GM23338 (cell line): Measurements from ENCODE around the gene SEZ6. TPM values are rescaled to one million over a fixed set of nuclear protein-coding genes. Genes with fewer than 3 reads are reported as not detected.

Source experiments
- ATAC-seq: fragments of 200-7000 bp; cut with Tn5 transposase; 3 replicates; pipeline ENCODE4 v1.9.1; 2020
- DNase-seq: peaks from one replicate; pipeline ENCODE4 v3.0.0-alpha.2; 2015; ENCODE audit warnings: low spot score
- H2AFZ ChIP-seq: fragments of 200-600 bp; sonication (generic); 2 replicates; pipeline ENCODE4 v1.8.0; 2016; ENCODE audit warnings: antibody characterized with exemption, mild to moderate bottlenecking, moderate library complexity
- H3F3A ChIP-seq: fragments of 200-600 bp; sonication (generic); replicated peaks from 2 replicates; pipeline ENCODE4 v1.8.0; 2017; ENCODE audit warnings: antibody characterized with exemption, mixed run types, low read depth
- H3K27ac ChIP-seq: fragments of 200-600 bp; sonication (generic); 2 replicates; pipeline ENCODE4 v1.6.1; 2016; ENCODE audit warnings: low read depth
- H3K27me3 ChIP-seq: fragments of 200-600 bp; sonication (generic); 2 replicates; pipeline ENCODE4 v1.8.0; 2016; ENCODE audit warnings: mild to moderate bottlenecking, mixed run types, moderate library complexity; ENCODE audit not compliant: insufficient read depth
- H3K36me3 ChIP-seq: fragments of 200-600 bp; sonication (generic); 2 replicates; pipeline ENCODE4 v1.8.0; 2016; ENCODE audit warnings: mild to moderate bottlenecking; ENCODE audit not compliant: insufficient read depth
- H3K4me1 ChIP-seq: fragments of 200-600 bp; sonication (generic); 2 replicates; pipeline ENCODE4 v1.8.0; 2016; ENCODE audit warnings: mild to moderate bottlenecking, moderate library complexity; ENCODE audit not compliant: insufficient read depth
- H3K4me2 ChIP-seq: fragments of 200-600 bp; sonication (generic); 2 replicates; pipeline ENCODE4 v1.7.1; 2017; ENCODE audit warnings: mixed run types
- H3K4me3 ChIP-seq: fragments of 200-600 bp; sonication (generic); 2 replicates; pipeline ENCODE4 v1.6.1; 2016; ENCODE audit warnings: mixed run types
- H3K79me2 ChIP-seq: fragments of 200-600 bp; sonication (generic); replicated peaks from 2 replicates; pipeline ENCODE4 v1.8.0; 2017; ENCODE audit warnings: mild to moderate bottlenecking; ENCODE audit not compliant: insufficient read depth
- H3K9me2 ChIP-seq: fragments of 200-600 bp; sonication (generic); 2 replicates; pipeline ENCODE4 v1.8.0; 2017; ENCODE audit not compliant: insufficient read depth
- H4K20me1 ChIP-seq: fragments of 200-600 bp; sonication (generic); replicated peaks from 2 replicates; pipeline ENCODE4 v1.8.0; 2017; ENCODE audit warnings: mild to moderate bottlenecking; ENCODE audit not compliant: insufficient read depth
- H3K27ac Mint-ChIP-seq: 2 replicates; pipeline ENCODE4 v1.8.0; 2020; ENCODE audit warnings: inconsistent platforms, mild to moderate bottlenecking, moderate library complexity, mixed read lengths
- H3K27me3 Mint-ChIP-seq: 3 replicates; pipeline ENCODE4 v1.8.0; 2022; ENCODE audit warnings: low read depth, mild to moderate bottlenecking, moderate library complexity, mixed read lengths, inconsistent platforms; ENCODE audit not compliant: insufficient read depth, poor library complexity
- H3K36me3 Mint-ChIP-seq: 3 replicates; pipeline ENCODE4 v1.8.0; 2021; ENCODE audit warnings: low read depth, mild to moderate bottlenecking, inconsistent platforms, moderate library complexity, mixed read lengths
- H3K4me1 Mint-ChIP-seq: 3 replicates; pipeline ENCODE4 v1.8.0; 2020; ENCODE audit warnings: mild to moderate bottlenecking, inconsistent platforms, mixed read lengths
- H3K4me3 Mint-ChIP-seq: 3 replicates; pipeline ENCODE4 v1.8.0; 2021; ENCODE audit warnings: moderate library complexity, mild to moderate bottlenecking, inconsistent platforms, mixed read lengths
- H3K9me3 Mint-ChIP-seq: 3 replicates; pipeline ENCODE4 v1.8.0; 2020; ENCODE audit warnings: moderate library complexity, mild to moderate bottlenecking, inconsistent platforms, mixed read lengths
- CREB1 ChIP-seq: fragments of 250-450 bp; sonication (Bioruptor Pico); IDR thresholded peaks from 2 replicates; pipeline ENCODE4 v1.5.0; 2020; ENCODE audit warnings: low read depth, mild to moderate bottlenecking, moderate library complexity
- EZH2phosphoT487 ChIP-seq: fragments of 200-600 bp; sonication (generic); IDR thresholded peaks from one replicate; pipeline ENCODE4 v1.8.1; 2018; ENCODE audit warnings: antibody characterized with exemption; ENCODE audit not compliant: unreplicated experiment
- JUNB ChIP-seq: IDR thresholded peaks from one replicate; pipeline ENCODE4 v1.6.1; 2016; ENCODE audit warnings: antibody characterized with exemption; ENCODE audit not compliant: unreplicated experiment
- NANOG ChIP-seq: IDR thresholded peaks from 2 replicates; pipeline ENCODE4 v1.6.1; 2016; ENCODE audit warnings: antibody characterized with exemption, borderline replicate concordance
- POLR2AphosphoS5 ChIP-seq: IDR thresholded peaks from 2 replicates; pipeline ENCODE4 v1.6.1; 2016; ENCODE audit warnings: antibody characterized with exemption, low read depth
- ZNF114 ChIP-seq: fragments of 250-450 bp; sonication (Bioruptor Pico); IDR thresholded peaks from 2 replicates; pipeline ENCODE4 v1.5.0; 2020; ENCODE audit warnings: mild to moderate bottlenecking, moderate library complexity
- polyA plus RNA-seq: library from polyadenylated mRNA; unstranded; fragments of >200 nt; fragmentation: Nextera tagmentation; extraction: Ambion mirVana; gene quantifications from 2 replicates; pipeline ENCODE4 v1.2.1, GENCODE V29; 2016
- total RNA-seq: library from RNA; depleted of rRNA; stranded (reverse); fragments of >200 nt; shearing (Covaris generic); gene quantifications from 2 replicates; pipeline ENCODE4 v1.2.3, GENCODE V29; 2014
- TF ChIP-seq, protein P1 (sequence below): IDR thresholded peaks from 2 replicates; pipeline ENCODE4 v1.6.1; 2016; ENCODE audit warnings: antibody characterized with exemption
- TF ChIP-seq, protein P2 (sequence below): IDR thresholded peaks from one replicate; pipeline ENCODE4 v1.6.1; 2018; ENCODE audit warnings: antibody characterized with exemption; ENCODE audit not compliant: unreplicated experiment
- TF ChIP-seq, protein P3 (sequence below): fragments of 250-450 bp; sonication (Bioruptor Pico); IDR thresholded peaks from 2 replicates; pipeline ENCODE4 v1.5.0; 2020; ENCODE audit warnings: mild to moderate bottlenecking, moderate library complexity

SEZ6 gene
- total and polyA plus RNA-seq, 2 experiments from 2014 or later, result 1.0 to 6.5 TPM

DNA sequence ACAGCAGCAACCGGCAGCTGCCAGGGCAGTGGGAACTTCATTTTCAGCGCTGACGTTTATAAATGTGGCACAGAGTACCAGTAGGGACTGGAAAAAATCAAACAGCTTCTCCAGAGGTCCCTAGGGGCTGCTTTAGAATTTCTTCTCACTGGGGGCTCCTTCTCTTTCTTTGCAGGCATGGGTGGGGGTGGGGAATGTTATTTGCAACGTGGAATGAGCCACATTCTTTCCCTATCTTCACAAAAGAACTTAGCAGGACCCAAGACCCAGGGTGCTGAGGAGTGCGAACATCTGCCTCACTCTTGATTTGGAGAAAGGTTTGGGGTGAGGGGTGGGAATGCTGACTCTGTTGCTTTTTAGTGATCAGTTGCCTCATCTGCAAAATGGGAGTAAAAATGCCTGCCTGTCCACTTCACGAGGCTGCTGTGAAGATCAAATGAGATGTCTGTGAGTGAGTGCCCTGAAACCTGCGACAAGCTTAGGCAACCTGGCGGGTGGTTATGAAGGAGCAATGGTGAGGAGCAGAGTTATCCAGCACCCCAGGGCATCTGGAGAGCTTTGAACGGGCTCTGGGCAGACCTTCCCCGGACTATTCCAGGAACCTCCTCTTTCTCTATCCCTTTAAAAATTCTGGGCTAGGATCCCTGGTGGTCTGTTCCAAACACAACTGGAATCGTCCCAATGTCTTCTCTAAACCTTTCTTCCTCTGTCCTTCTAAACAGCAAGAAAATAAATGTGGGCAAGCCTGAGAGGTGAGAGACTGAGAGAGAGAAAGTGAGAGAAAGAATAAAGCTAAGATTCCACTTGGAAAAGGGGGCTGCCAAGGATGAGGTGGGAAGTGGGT is 26.4 kb upstream of the SEZ6 start (continued):
- TF ChIP-seq, protein P1, sequence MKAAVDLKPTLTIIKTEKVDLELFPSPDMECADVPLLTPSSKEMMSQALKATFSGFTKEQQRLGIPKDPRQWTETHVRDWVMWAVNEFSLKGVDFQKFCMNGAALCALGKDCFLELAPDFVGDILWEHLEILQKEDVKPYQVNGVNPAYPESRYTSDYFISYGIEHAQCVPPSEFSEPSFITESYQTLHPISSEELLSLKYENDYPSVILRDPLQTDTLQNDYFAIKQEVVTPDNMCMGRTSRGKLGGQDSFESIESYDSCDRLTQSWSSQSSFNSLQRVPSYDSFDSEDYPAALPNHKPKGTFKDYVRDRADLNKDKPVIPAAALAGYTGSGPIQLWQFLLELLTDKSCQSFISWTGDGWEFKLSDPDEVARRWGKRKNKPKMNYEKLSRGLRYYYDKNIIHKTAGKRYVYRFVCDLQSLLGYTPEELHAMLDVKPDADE, result 0 out of 2 replicates have a peak, but pooled peaks have one; percentile 1

DNA sequence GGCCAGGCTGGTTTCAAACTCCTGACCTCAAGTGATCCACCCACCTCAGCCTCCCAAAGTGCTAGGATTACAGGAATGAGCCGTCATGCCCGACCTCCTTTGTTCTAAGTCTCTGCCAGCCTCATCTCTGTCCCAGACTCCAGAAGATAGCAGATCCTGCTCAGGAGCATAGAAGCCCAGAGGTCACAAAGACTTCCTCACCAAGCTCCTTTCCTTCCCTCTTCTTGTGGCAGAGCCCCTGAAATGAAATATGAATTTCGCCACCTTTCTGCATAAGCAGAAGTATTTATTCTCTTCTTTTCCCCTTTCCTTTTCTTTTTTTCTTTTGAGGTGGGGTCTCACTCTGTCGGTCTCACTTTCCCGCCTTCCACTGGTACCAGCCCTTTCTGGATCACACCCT is 25.7 kb upstream of the SEZ6 start:
- no peak for TF ChIP-seq CREB1 (CRISPR knock-in tag)
- TF ChIP-seq, protein P1, result no peak
- TF ChIP-seq, protein P2, sequence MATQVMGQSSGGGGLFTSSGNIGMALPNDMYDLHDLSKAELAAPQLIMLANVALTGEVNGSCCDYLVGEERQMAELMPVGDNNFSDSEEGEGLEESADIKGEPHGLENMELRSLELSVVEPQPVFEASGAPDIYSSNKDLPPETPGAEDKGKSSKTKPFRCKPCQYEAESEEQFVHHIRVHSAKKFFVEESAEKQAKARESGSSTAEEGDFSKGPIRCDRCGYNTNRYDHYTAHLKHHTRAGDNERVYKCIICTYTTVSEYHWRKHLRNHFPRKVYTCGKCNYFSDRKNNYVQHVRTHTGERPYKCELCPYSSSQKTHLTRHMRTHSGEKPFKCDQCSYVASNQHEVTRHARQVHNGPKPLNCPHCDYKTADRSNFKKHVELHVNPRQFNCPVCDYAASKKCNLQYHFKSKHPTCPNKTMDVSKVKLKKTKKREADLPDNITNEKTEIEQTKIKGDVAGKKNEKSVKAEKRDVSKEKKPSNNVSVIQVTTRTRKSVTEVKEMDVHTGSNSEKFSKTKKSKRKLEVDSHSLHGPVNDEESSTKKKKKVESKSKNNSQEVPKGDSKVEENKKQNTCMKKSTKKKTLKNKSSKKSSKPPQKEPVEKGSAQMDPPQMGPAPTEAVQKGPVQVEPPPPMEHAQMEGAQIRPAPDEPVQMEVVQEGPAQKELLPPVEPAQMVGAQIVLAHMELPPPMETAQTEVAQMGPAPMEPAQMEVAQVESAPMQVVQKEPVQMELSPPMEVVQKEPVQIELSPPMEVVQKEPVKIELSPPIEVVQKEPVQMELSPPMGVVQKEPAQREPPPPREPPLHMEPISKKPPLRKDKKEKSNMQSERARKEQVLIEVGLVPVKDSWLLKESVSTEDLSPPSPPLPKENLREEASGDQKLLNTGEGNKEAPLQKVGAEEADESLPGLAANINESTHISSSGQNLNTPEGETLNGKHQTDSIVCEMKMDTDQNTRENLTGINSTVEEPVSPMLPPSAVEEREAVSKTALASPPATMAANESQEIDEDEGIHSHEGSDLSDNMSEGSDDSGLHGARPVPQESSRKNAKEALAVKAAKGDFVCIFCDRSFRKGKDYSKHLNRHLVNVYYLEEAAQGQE, result no peak
- TF ChIP-seq, protein P3, sequence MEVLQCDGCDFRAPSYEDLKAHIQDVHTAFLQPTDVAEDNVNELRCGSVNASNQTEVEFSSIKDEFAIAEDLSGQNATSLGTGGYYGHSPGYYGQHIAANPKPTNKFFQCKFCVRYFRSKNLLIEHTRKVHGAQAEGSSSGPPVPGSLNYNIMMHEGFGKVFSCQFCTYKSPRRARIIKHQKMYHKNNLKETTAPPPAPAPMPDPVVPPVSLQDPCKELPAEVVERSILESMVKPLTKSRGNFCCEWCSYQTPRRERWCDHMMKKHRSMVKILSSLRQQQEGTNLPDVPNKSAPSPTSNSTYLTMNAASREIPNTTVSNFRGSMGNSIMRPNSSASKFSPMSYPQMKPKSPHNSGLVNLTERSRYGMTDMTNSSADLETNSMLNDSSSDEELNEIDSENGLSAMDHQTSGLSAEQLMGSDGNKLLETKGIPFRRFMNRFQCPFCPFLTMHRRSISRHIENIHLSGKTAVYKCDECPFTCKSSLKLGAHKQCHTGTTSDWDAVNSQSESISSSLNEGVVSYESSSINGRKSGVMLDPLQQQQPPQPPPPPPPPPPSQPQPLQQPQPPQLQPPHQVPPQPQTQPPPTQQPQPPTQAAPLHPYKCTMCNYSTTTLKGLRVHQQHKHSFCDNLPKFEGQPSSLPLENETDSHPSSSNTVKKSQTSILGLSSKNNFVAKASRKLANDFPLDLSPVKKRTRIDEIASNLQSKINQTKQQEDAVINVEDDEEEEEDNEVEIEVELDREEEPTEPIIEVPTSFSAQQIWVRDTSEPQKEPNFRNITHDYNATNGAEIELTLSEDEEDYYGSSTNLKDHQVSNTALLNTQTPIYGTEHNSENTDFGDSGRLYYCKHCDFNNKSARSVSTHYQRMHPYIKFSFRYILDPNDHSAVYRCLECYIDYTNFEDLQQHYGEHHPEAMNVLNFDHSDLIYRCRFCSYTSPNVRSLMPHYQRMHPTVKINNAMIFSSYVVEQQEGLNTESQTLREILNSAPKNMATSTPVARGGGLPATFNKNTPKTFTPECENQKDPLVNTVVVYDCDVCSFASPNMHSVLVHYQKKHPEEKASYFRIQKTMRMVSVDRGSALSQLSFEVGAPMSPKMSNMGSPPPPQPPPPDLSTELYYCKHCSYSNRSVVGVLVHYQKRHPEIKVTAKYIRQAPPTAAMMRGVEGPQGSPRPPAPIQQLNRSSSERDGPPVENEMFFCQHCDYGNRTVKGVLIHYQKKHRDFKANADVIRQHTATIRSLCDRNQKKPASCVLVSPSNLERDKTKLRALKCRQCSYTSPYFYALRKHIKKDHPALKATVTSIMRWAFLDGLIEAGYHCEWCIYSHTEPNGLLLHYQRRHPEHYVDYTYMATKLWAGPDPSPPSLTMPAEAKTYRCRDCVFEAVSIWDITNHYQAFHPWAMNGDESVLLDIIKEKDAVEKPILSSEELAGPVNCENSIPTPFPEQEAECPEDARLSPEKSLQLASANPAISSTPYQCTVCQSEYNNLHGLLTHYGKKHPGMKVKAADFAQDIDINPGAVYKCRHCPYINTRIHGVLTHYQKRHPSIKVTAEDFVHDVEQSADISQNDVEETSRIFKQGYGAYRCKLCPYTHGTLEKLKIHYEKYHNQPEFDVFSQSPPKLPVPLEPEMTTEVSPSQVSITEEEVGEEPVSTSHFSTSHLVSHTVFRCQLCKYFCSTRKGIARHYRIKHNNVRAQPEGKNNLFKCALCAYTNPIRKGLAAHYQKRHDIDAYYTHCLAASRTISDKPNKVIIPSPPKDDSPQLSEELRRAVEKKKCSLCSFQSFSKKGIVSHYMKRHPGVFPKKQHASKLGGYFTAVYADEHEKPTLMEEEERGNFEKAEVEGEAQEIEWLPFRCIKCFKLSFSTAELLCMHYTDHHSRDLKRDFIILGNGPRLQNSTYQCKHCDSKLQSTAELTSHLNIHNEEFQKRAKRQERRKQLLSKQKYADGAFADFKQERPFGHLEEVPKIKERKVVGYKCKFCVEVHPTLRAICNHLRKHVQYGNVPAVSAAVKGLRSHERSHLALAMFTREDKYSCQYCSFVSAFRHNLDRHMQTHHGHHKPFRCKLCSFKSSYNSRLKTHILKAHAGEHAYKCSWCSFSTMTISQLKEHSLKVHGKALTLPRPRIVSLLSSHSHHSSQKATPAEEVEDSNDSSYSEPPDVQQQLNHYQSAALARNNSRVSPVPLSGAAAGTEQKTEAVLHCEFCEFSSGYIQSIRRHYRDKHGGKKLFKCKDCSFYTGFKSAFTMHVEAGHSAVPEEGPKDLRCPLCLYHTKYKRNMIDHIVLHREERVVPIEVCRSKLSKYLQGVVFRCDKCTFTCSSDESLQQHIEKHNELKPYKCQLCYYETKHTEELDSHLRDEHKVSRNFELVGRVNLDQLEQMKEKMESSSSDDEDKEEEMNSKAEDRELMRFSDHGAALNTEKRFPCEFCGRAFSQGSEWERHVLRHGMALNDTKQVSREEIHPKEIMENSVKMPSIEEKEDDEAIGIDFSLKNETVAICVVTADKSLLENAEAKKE, result no peak
- no peak for TF ChIP-seq POLR2AphosphoS5
- TF ChIP-seq EZH2phosphoT487, result no peak
- no peak for TF ChIP-seq ZNF114 (CRISPR knock-in tag)
- TF ChIP-seq JUNB, result no peak
- no peak for TF ChIP-seq NANOG
- Histone ChIP-seq H3K27ac (peak overlapping the region; percentile 93), H3K27me3 (no peaks in the 10 kb centered on the region), H3K4me2 (peak overlapping the region; percentile 59), H2AFZ (no peak overlapping the region), H3K4me1 (peaks cover 40% of the 10 kb centered on the region), H3K4me3 (peak overlapping the region; percentile 27; the same call in 1 of the 2 replicates), H3K9me2 (peaks cover 4% of the 10 kb centered on the region; the same call in 1 of the 2 replicates), H3F3A (0 out of 2 replicates have a peak, but pooled peaks cover 6% of the 10 kb centered on the region), H3K79me2 (no peaks in the 10 kb centered on the region), H4K20me1 (no peaks in the 10 kb centered on the region), H3K36me3 (no peaks in the 10 kb centered on the region)
- peaks cover 46% of the 10 kb centered on the region for H3K4me1 Mint-ChIP-seq
- H3K27me3 Mint-ChIP-seq, result peaks cover 31% of the 10 kb centered on the region
- ATAC-seq (no peak), DNase-seq (no peak)
- peaks cover 22% of the 10 kb centered on the region for H3K9me3 Mint-ChIP-seq
- peaks cover 21% of the 10 kb centered on the region for H3K36me3 Mint-ChIP-seq
- H3K27ac Mint-ChIP-seq, result peak overlapping the region; percentile 43
- H3K4me3 Mint-ChIP-seq, result no peak overlapping the region
